Measurements from ENCODE around the gene CACNB4.

GRCh38 chr2:152050341-152050740 lies 48.5 kb downstream of the CACNB4 start:
- TF ChIP-seq POLR2AphosphoS5 (IDR thresholded peaks at IDR 0.05; ENCODE audit: low read depth): no peak
- TF ChIP-seq CTCF (IDR thresholded peaks at IDR 0.05; ENCODE audit: insufficient read depth, low read length): no peak
- TF ChIP-seq REST (IDR thresholded peaks at IDR 0.05; ENCODE audit: insufficient replicate concordance, low read depth): no peak
- TF ChIP-seq GABPA (IDR thresholded peaks at IDR 0.05; ENCODE audit: low read depth): no peak
